HepG2 (cell line): ENCODE results near the gene MGAT5. TPM values are rescaled to one million over a fixed set of nuclear protein-coding genes. Genes with fewer than 3 reads are reported as not detected.

Experiments used
- ATAC-seq: fragments of 200-7000 bp; cut with Tn5 transposase; 3 replicates; pipeline ENCODE4 v1.9.1; 2020; ENCODE audit warnings: mild to moderate bottlenecking, moderate library complexity
- BruUV-seq: library from RNA; stranded (reverse); fragments of 400-500 nt; replicated peaks from 2 replicates; lab custom pipeline; 2021; lab: Mats Ljungman, UMichigan
- CTCF ChIA-PET: fragments of 300-600 bp; formaldehyde crosslinking; extraction: SDS; loops from one replicate; lab custom pipeline; 2021; ENCODE audit warnings: low total read pairs, inconsistent platforms, low intra/inter-chr PET ratio; lab: Yijun Ruan, JAX
- POLR2A ChIA-PET: fragments of 350-600 bp; sonication (Branson Sonifier 250); formaldehyde crosslinking; loops from one replicate; lab custom pipeline; 2020; ENCODE audit warnings: antibody characterized with exemption, inconsistent platforms; lab: Yijun Ruan, JAX
- DNase-seq: peaks from one replicate; pipeline ENCODE4 v3.0.0-alpha.2; 2015; ENCODE audit warnings: low spot score
- FAIRE-seq: peaks from 3 replicates; lab custom pipeline; 2011; peaks lifted over from hg19 to GRCh38; lab: Jason Lieb, UNC
- H2AFZ ChIP-seq: one replicate; pipeline ENCODE4 v1.6.1; 2011; ENCODE audit warnings: low read length, inconsistent platforms
- H3K27ac ChIP-seq: fragments of 300-600 bp; 3 replicates; pipeline ENCODE4 v1.8.0; 2011; ENCODE audit warnings: mixed run types, mild to moderate bottlenecking, mixed read lengths, low read length, inconsistent platforms; ENCODE audit not compliant: insufficient read depth; ENCODE audit errors: extremely low read length
- H3K27me3 ChIP-seq, 2 experiments: fragments of 200-600 bp in 1 of 2; 2 replicates in 1 of 2; 3 replicates in 1 of 2; pipeline versions ENCODE4 v1.6.0 to v1.8.0; 2011; ENCODE audit warnings: low read length in 2 of 2, mild to moderate bottlenecking in 2 of 2, moderate library complexity in 2 of 2, inconsistent platforms in 1 of 2; ENCODE audit not compliant: insufficient read depth in 2 of 2, control insufficient read depth in 1 of 2
- H3K36me3 ChIP-seq, 2 experiments: fragments of 200-600 bp in 1 of 2; replicated peaks in 1 of 2; 2 replicates in 1 of 2; 3 replicates in 1 of 2; pipeline versions ENCODE4 v1.5.1 to v1.8.0; 2011; ENCODE audit warnings: low read length in 2 of 2, inconsistent platforms in 1 of 2; ENCODE audit not compliant: insufficient read depth in 2 of 2, control insufficient read depth in 1 of 2
- H3K4me1 ChIP-seq: 2 replicates; pipeline ENCODE4 v1.5.1; 2012; ENCODE audit warnings: low read length, inconsistent platforms; ENCODE audit not compliant: insufficient read depth
- H3K4me2 ChIP-seq: 2 replicates; pipeline ENCODE4 v1.6.0; 2011; ENCODE audit warnings: low read depth, low read length, inconsistent platforms
- H3K4me3 ChIP-seq, 3 experiments: fragments of 200-600 bp in 1 of 3; sonication (generic), shearing (Covaris generic) in 1 of 3; replicated peaks in 1 of 3; 2 replicates each; pipeline ENCODE4 v1.5.1; 2011 to 2016; ENCODE audit warnings: low read length in 3 of 3, inconsistent platforms in 2 of 3, low read depth in 2 of 3, mild to moderate bottlenecking in 2 of 3, control low read depth in 1 of 3, mixed read lengths in 1 of 3; ENCODE audit not compliant: insufficient read depth in 1 of 3
- H3K79me2 ChIP-seq: one replicate; pipeline ENCODE4 v1.6.1; 2011; ENCODE audit warnings: low read length, inconsistent platforms; ENCODE audit not compliant: insufficient read depth
- H3K9ac ChIP-seq: 2 replicates; pipeline ENCODE4 v1.6.0; 2011; ENCODE audit warnings: mild to moderate bottlenecking, low read depth, low read length, inconsistent platforms; ENCODE audit not compliant: insufficient read depth
- H3K9me3 ChIP-seq: 2 replicates; pipeline ENCODE4 v1.5.1; 2012; ENCODE audit warnings: mild to moderate bottlenecking, low read length
- H4K20me1 ChIP-seq: 2 replicates; pipeline ENCODE4 v1.6.0; 2011; ENCODE audit warnings: inconsistent platforms, mild to moderate bottlenecking, low read length, moderate library complexity; ENCODE audit not compliant: insufficient read depth
- CHCHD3 ChIP-seq: sonication (generic); formaldehyde crosslinking; IDR thresholded peaks from 2 replicates; pipeline ENCODE4 v1.8.0; 2022; ENCODE audit warnings: mild to moderate bottlenecking, missing genetic modification reagents, moderate library complexity
- CTCF ChIP-seq: sonication (generic); formaldehyde crosslinking; IDR thresholded peaks from 2 replicates; pipeline ENCODE4 v1.5.0; 2020; ENCODE audit warnings: mild to moderate bottlenecking, missing genetic modification reagents, moderate library complexity
- ELF4 ChIP-seq: sonication (generic); formaldehyde crosslinking; IDR thresholded peaks from 2 replicates; pipeline ENCODE4 v1.5.0; 2020; ENCODE audit warnings: missing genetic modification reagents, mild to moderate bottlenecking, moderate library complexity, borderline replicate concordance
- KMT2B ChIP-seq: IDR thresholded peaks from 2 replicates; pipeline ENCODE4 v1.6.1; 2016; ENCODE audit warnings: missing genetic modification reagents, missing compliant biosample characterization
- MTERF4 ChIP-seq: sonication (generic); formaldehyde crosslinking; IDR thresholded peaks from 2 replicates; pipeline ENCODE4 v1.8.0; 2023; ENCODE audit warnings: mild to moderate bottlenecking, missing genetic modification reagents
- MZF1 ChIP-seq: sonication (generic); formaldehyde crosslinking; IDR thresholded peaks from 2 replicates; pipeline ENCODE4 v1.8.1; 2023; ENCODE audit warnings: mild to moderate bottlenecking, missing genetic modification reagents, borderline replicate concordance
- PLSCR1 ChIP-seq: sonication (generic); formaldehyde crosslinking; IDR thresholded peaks from 2 replicates; pipeline ENCODE4 v1.5.0; 2020; ENCODE audit warnings: missing genetic modification reagents, mild to moderate bottlenecking, borderline replicate concordance
- SIX4 ChIP-seq: sonication (generic); formaldehyde crosslinking; IDR thresholded peaks from 2 replicates; pipeline ENCODE4 v1.4.0; 2020; ENCODE audit warnings: missing genetic modification reagents
- SMARCE1 ChIP-seq: fragments of 450-650 bp; IDR thresholded peaks from 2 replicates; pipeline ENCODE4 v1.6.1; 2017; ENCODE audit warnings: borderline replicate concordance
- TAF1 ChIP-seq: sonication (generic); formaldehyde crosslinking; IDR thresholded peaks from 2 replicates; pipeline ENCODE4 v1.4.0; 2020; ENCODE audit warnings: missing genetic modification reagents
- ZNF253 ChIP-seq: sonication (generic); formaldehyde crosslinking; IDR thresholded peaks from 2 replicates; pipeline ENCODE4 v1.8.0; 2022; ENCODE audit warnings: mild to moderate bottlenecking, missing genetic modification reagents, borderline replicate concordance
- ZNF362 ChIP-seq: sonication (generic); formaldehyde crosslinking; IDR thresholded peaks from 2 replicates; pipeline ENCODE4 v1.4.0; 2020; ENCODE audit warnings: missing genetic modification reagents, mild to moderate bottlenecking, borderline replicate concordance
- ZNF547 ChIP-seq: sonication (generic); formaldehyde crosslinking; IDR thresholded peaks from 2 replicates; pipeline ENCODE4 v1.5.1; 2020; ENCODE audit warnings: mild to moderate bottlenecking, missing genetic modification reagents
- ZNF598 ChIP-seq: sonication (generic); formaldehyde crosslinking; IDR thresholded peaks from 2 replicates; pipeline ENCODE4 v1.5.1; 2020; ENCODE audit warnings: mild to moderate bottlenecking, missing genetic modification reagents, borderline replicate concordance
- ZNF790 ChIP-seq: sonication (generic); formaldehyde crosslinking; IDR thresholded peaks from 2 replicates; pipeline ENCODE4 v1.8.0; 2022; ENCODE audit warnings: missing genetic modification reagents, mild to moderate bottlenecking, borderline replicate concordance
- WGBS: methylation state at CpG from one replicate; pipeline ENCODE4 v1.1.6; 2017; ENCODE audit warnings: low lambda C conversion rate; 5-methylcytosine and 5-hydroxymethylcytosine counted together
- in situ Hi-C: cut with HindIII; loops from 2 replicates; pipeline ENCODE4 v1.10.0; 2017; ENCODE audit warnings: low pct_unique_long_range_greater_than_20kb; ENCODE audit not compliant: extremely low pct_ligation_motif_present
- intact Hi-C: fragments of 100-400 bp; cut with micrococcal nuclease; formaldehyde crosslinking; loops from one replicate; pipeline ENCODE4 v1.10.0; 2022; ENCODE audit not compliant: unreplicated experiment
- polyA plus RNA-seq, 8 experiments: library from polyadenylated mRNA; depleted of rRNA in 3 of 8; stranded (reverse) in 7 of 8; unstranded in 1 of 8; fragments of >200 nt; fragmentation: Illumina TruSeq in 4 of 8; extraction: Trizol in 4 of 8; gene quantifications; 2 replicates each; pipeline versions ENCODE4 v1.2.1 to v1.2.3, GENCODE V29; 2011 to 2016; ENCODE audit warnings: low read depth in 4 of 8, missing spikeins in 1 of 8, mixed read lengths in 1 of 8; ENCODE audit not compliant: insufficient read depth in 1 of 8
- total RNA-seq, 5 experiments: library from RNA; depleted of rRNA; stranded (reverse); fragments of >200 nt; fragmentation: Illumina TruSeq; extraction: Trizol; gene quantifications; 2 replicates each; pipeline ENCODE4 v1.2.3, GENCODE V29; 2016; ENCODE audit warnings: low read depth in 1 of 5
- TF ChIP-seq, protein P1 (sequence below): sonication (generic); formaldehyde crosslinking; IDR thresholded peaks from 2 replicates; pipeline ENCODE4 v1.8.1; 2022; ENCODE audit warnings: low read depth, mild to moderate bottlenecking, missing genetic modification reagents

Gene MGAT5
- total and polyA plus RNA-seq, 2 of the 13 experiments (the other 11 are each of a cell fraction or from before 2014, with no cell fraction given) = 33.1 to 60.2 TPM

DNA sequence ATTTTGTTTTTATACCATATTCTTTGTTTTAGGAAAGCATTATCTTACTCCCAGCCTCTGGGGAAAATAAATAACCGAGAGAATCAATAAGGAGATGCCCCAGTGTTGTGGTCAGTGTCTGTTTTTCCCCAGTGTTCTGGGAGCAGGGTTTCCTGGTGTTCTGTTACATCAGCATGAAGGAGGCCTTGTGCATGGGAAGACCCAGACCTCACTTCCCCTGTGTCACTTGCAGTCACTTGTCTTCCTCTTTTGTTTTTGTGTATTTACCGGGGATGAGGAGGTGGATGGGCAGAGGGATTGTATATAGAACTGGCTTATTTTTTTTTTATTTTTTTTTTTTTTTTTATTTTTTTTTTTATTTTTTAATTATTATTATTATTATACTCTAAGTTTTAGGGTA is 45.0 kb upstream of the MGAT5 start:
- intact Hi-C loops = loop anchor here (5.0 kb wide), 3 partner anchors 92 to 322 kb away; no protein-coding TSS in a partner anchor
- POLR2A ChIA-PET = no interaction called here
- Histone ChIP-seq H3K27me3 (no peaks in the 10 kb centered on the region), H2AFZ (no peak overlapping the region), H3K4me1 (peaks cover 17% of the 10 kb centered on the region), H4K20me1 (peaks cover 16% of the 10 kb centered on the region; the same call in 1 of the 2 replicates), H3K4me3 (no peak overlapping the region), H3K9ac (no peak overlapping the region), H3K9me3 (no peaks in the 10 kb centered on the region), H3K36me3 (peaks cover 0 to 1% of the 10 kb centered on the region in 2 experiments; a peak in 1 of 5 replicates), H3K4me2 (no peak overlapping the region), H3K27ac (no peak overlapping the region), H3K79me2 (peaks cover 34% of the 10 kb centered on the region)
- no peak for ATAC-seq
- in situ Hi-C loops = loop anchor here (5.0 to 25.0 kb wide), 2 partner anchors 92 to 322 kb away; no protein-coding TSS in a partner anchor
- WGBS = 93% methylated on average over 2 of the region's 2 CpGs
- FAIRE-seq = no peak
- CTCF ChIA-PET = interaction anchor here (4.0 kb wide), 1 partner anchor 90 kb away, joined by 60 read pairs; no protein-coding TSS in a partner anchor
- BruUV-seq = no TSS peak
- no peak for DNase-seq
- TF ChIP-seq SMARCE1 (no peak), MZF1 (CRISPR knock-in tag) (no peak), CHCHD3 (CRISPR knock-in tag) (no peak), ELF4 (CRISPR knock-in tag) (no peak), ZNF790 (no peak), ZNF362 (no peak), ZNF598 (CRISPR knock-in tag) (no peak), TAF1 (CRISPR knock-in tag) (no peak), KMT2B (CRISPR knock-in tag) (no peak), ZNF547 (CRISPR knock-in tag) (no peak), SIX4 (CRISPR knock-in tag) (no peak), ZNF253 (no peak), PLSCR1 (CRISPR knock-in tag) (no peak), CTCF (no peak), MTERF4 (CRISPR knock-in tag) (no peak)
- TF ChIP-seq, protein P1, sequence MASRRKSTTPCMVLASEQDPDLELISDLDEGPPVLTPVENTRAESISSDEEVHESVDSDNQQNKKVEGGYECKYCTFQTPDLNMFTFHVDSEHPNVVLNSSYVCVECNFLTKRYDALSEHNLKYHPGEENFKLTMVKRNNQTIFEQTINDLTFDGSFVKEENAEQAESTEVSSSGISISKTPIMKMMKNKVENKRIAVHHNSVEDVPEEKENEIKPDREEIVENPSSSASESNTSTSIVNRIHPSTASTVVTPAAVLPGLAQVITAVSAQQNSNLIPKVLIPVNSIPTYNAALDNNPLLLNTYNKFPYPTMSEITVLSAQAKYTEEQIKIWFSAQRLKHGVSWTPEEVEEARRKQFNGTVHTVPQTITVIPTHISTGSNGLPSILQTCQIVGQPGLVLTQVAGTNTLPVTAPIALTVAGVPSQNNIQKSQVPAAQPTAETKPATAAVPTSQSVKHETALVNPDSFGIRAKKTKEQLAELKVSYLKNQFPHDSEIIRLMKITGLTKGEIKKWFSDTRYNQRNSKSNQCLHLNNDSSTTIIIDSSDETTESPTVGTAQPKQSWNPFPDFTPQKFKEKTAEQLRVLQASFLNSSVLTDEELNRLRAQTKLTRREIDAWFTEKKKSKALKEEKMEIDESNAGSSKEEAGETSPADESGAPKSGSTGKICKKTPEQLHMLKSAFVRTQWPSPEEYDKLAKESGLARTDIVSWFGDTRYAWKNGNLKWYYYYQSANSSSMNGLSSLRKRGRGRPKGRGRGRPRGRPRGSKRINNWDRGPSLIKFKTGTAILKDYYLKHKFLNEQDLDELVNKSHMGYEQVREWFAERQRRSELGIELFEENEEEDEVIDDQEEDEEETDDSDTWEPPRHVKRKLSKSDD (CRISPR knock-in tag) = no peak
